ENCODE data around the gene ZNF652.

ZNF652 gene

GRCh38 chr17:49360796-49361128 lies 1.3 kb downstream of the ZNF652 start:
- no peak overlapping the region for H4K5ac ChIP-seq (ENCODE audit: low read length)
- H3K9ac ChIP-seq (ENCODE audit: low read length): peak overlapping the region; percentile 95
- H2BK120ac ChIP-seq (ENCODE audit: low read depth, low read length): no peak overlapping the region
- no peak overlapping the region for H3K18ac ChIP-seq (ENCODE audit: low read length)
- H3K27me3 ChIP-seq (ENCODE audit: insufficient read depth, low read length, poor library complexity): no peaks in the 10 kb centered on the region
- H4K8ac ChIP-seq (ENCODE audit: low read depth, low read length): no peak overlapping the region
- H3K56ac ChIP-seq (ENCODE audit: low read length): peak overlapping the region; percentile 96
- peaks cover 14% of the 10 kb centered on the region for H3K79me1 ChIP-seq (ENCODE audit: low read length)
- no peak overlapping the region for H3K23ac ChIP-seq (ENCODE audit: low read length)
- H3K79me2 ChIP-seq (ENCODE audit: control insufficient read depth, insufficient read depth, low read length): peaks cover 26% of the 10 kb centered on the region
- H3K27ac ChIP-seq (ENCODE audit: low read depth, low read length): no peak overlapping the region
- H3K4me2 ChIP-seq (ENCODE audit: low read length): peak overlapping the region; percentile 70
- H2BK5ac ChIP-seq (ENCODE audit: low read length): no peak overlapping the region
- H2BK15ac ChIP-seq (replicated peaks; ENCODE audit: low read depth): no peak overlapping the region
- no peaks in the 10 kb centered on the region for H3K36me3 ChIP-seq (ENCODE audit: control insufficient read depth, insufficient read depth, low read length)
- no peak overlapping the region for H2AK5ac ChIP-seq (ENCODE audit: low read length)
- WGBS (ENCODE audit: extremely low coverage, insufficient coverage, low lambda C conversion rate): no CpG with 5 or more reads among the region's 8 CpGs
- H3K4me1 ChIP-seq (ENCODE audit: control insufficient read depth, low read depth, low read length): no peaks in the 10 kb centered on the region
- peak overlapping the region; percentile 86 for H3K4me3 ChIP-seq (ENCODE audit: low read length)
- H3K4ac ChIP-seq (ENCODE audit: low read depth, low read length): no peak overlapping the region
- no peak for DNase-seq

- no peak overlapping the region for H2BK5ac ChIP-seq (ENCODE audit: low read length)
- H3K4me1 ChIP-seq (ENCODE audit: control insufficient read depth, low read depth, low read length): no peaks in the 10 kb centered on the region
- H3K4me3 ChIP-seq (ENCODE audit: low read length): no peak overlapping the region
- no peak overlapping the region for H3K4ac ChIP-seq (ENCODE audit: low read depth, low read length)
- H4K8ac ChIP-seq (ENCODE audit: low read depth, low read length): no peak overlapping the region
- H3K36me3 ChIP-seq (ENCODE audit: control insufficient read depth, insufficient read depth, low read length): no peaks in the 10 kb centered on the region
- peak overlapping the region; percentile 7 for H3K9ac ChIP-seq (ENCODE audit: low read length)
- H3K23ac ChIP-seq (ENCODE audit: low read length): no peak overlapping the region
- no peak overlapping the region for H2AK5ac ChIP-seq (ENCODE audit: low read length)
- H3K4me2 ChIP-seq (ENCODE audit: low read length): peak overlapping the region; percentile 70
- DNase-seq: no peak
- H2BK15ac ChIP-seq (replicated peaks; ENCODE audit: low read depth): no peak overlapping the region
- no peak overlapping the region for H3K56ac ChIP-seq (ENCODE audit: low read length)
- no peak overlapping the region for H4K5ac ChIP-seq (ENCODE audit: low read length)
- no peak overlapping the region for H2BK120ac ChIP-seq (ENCODE audit: low read depth, low read length)
- no peak overlapping the region for H3K27ac ChIP-seq (ENCODE audit: low read depth, low read length)
- peaks cover 14% of the 10 kb centered on the region for H3K79me1 ChIP-seq (ENCODE audit: low read length)
- H3K18ac ChIP-seq (ENCODE audit: low read length): no peak overlapping the region
- H3K27me3 ChIP-seq (ENCODE audit: insufficient read depth, low read length, poor library complexity): no peaks in the 10 kb centered on the region
- 100% methylated on average over 1 of the region's 8 CpGs for WGBS (ENCODE audit: extremely low coverage, insufficient coverage, low lambda C conversion rate)
- peaks cover 26% of the 10 kb centered on the region for H3K79me2 ChIP-seq (ENCODE audit: control insufficient read depth, insufficient read depth, low read length)
These were observed 1.9 kb downstream of the ZNF652 start for GRCh38 chr17:49359990-49360795.

- Histone ChIP-seq H2BK5ac (ENCODE audit: low read length) (no peak overlapping the region), H3K4me1 (ENCODE audit: control insufficient read depth, low read depth, low read length) (no peaks in the 10 kb centered on the region), H3K27ac (ENCODE audit: low read depth, low read length) (no peak overlapping the region), H2AK5ac (ENCODE audit: low read length) (no peak overlapping the region), H3K79me1 (ENCODE audit: low read length) (peaks cover 14% of the 10 kb centered on the region), H3K23ac (ENCODE audit: low read length) (no peak overlapping the region), H4K8ac (ENCODE audit: low read depth, low read length) (no peak overlapping the region), H3K9ac (ENCODE audit: low read length) (no peak overlapping the region), H3K79me2 (ENCODE audit: control insufficient read depth, insufficient read depth, low read length) (peaks cover 26% of the 10 kb centered on the region), H3K4me3 (ENCODE audit: low read length) (no peak overlapping the region), H2BK15ac (replicated peaks; ENCODE audit: low read depth) (no peak overlapping the region), H3K18ac (ENCODE audit: low read length) (no peak overlapping the region), H4K5ac (ENCODE audit: low read length) (no peak overlapping the region), H3K56ac (ENCODE audit: low read length) (no peak overlapping the region), H3K4me2 (ENCODE audit: low read length) (no peak overlapping the region), H3K4ac (ENCODE audit: low read depth, low read length) (no peak overlapping the region), H2BK120ac (ENCODE audit: low read depth, low read length) (no peak overlapping the region), H3K36me3 (ENCODE audit: control insufficient read depth, insufficient read depth, low read length) (no peaks in the 10 kb centered on the region), H3K27me3 (ENCODE audit: insufficient read depth, low read length, poor library complexity) (no peaks in the 10 kb centered on the region)
- WGBS (ENCODE audit: extremely low coverage, insufficient coverage, low lambda C conversion rate): no CpG with 5 or more reads among the region's 4 CpGs
- no peak for DNase-seq
These were observed 3.3 kb downstream of the ZNF652 start for GRCh38 chr17:49358641-49359247.

- no peak overlapping the region for H3K18ac ChIP-seq (ENCODE audit: low read length)
- peaks cover 28% of the 10 kb centered on the region for H3K79me2 ChIP-seq (ENCODE audit: control insufficient read depth, insufficient read depth, low read length)
- no peaks in the 10 kb centered on the region for H3K4me1 ChIP-seq (ENCODE audit: control insufficient read depth, low read depth, low read length)
- no peak overlapping the region for H2BK120ac ChIP-seq (ENCODE audit: low read depth, low read length)
- H3K27ac ChIP-seq (ENCODE audit: low read depth, low read length): no peak overlapping the region
- H3K56ac ChIP-seq (ENCODE audit: low read length): no peak overlapping the region
- H3K23ac ChIP-seq (ENCODE audit: low read length): no peak overlapping the region
- H4K8ac ChIP-seq (ENCODE audit: low read depth, low read length): no peak overlapping the region
- H2BK5ac ChIP-seq (ENCODE audit: low read length): no peak overlapping the region
- H3K4me2 ChIP-seq (ENCODE audit: low read length): no peak overlapping the region
- DNase-seq: no peak
- WGBS (ENCODE audit: extremely low coverage, insufficient coverage, low lambda C conversion rate): no CpG with 5 or more reads among the region's 3 CpGs
- H4K5ac ChIP-seq (ENCODE audit: low read length): no peak overlapping the region
- no peak overlapping the region for H3K4ac ChIP-seq (ENCODE audit: low read depth, low read length)
- H3K79me1 ChIP-seq (ENCODE audit: low read length): peaks cover 16% of the 10 kb centered on the region
- no peak overlapping the region for H2BK15ac ChIP-seq (replicated peaks; ENCODE audit: low read depth)
- H3K4me3 ChIP-seq (ENCODE audit: low read length): no peak overlapping the region
- H3K36me3 ChIP-seq (ENCODE audit: control insufficient read depth, insufficient read depth, low read length): no peaks in the 10 kb centered on the region
- H3K27me3 ChIP-seq (ENCODE audit: insufficient read depth, low read length, poor library complexity): no peaks in the 10 kb centered on the region
- H3K9ac ChIP-seq (ENCODE audit: low read length): no peak overlapping the region
- no peak overlapping the region for H2AK5ac ChIP-seq (ENCODE audit: low read length)
These were observed 4.5 kb downstream of the ZNF652 start for GRCh38 chr17:49357516-49357915.

GRCh38 chr17:49356320-49356719 lies 5.7 kb downstream of the ZNF652 start:
- Histone ChIP-seq H3K36me3 (ENCODE audit: control insufficient read depth, insufficient read depth, low read length) (no peaks in the 10 kb centered on the region), H3K79me2 (ENCODE audit: control insufficient read depth, insufficient read depth, low read length) (peaks cover 30% of the 10 kb centered on the region), H3K27me3 (ENCODE audit: insufficient read depth, low read length, poor library complexity) (no peaks in the 10 kb centered on the region), H2AK5ac (ENCODE audit: low read length) (no peak overlapping the region), H4K8ac (ENCODE audit: low read depth, low read length) (no peak overlapping the region), H3K56ac (ENCODE audit: low read length) (no peak overlapping the region), H2BK5ac (ENCODE audit: low read length) (no peak overlapping the region), H3K18ac (ENCODE audit: low read length) (no peak overlapping the region), H3K4me2 (ENCODE audit: low read length) (no peak overlapping the region), H3K23ac (ENCODE audit: low read length) (no peak overlapping the region), H3K4ac (ENCODE audit: low read depth, low read length) (no peak overlapping the region), H2BK120ac (ENCODE audit: low read depth, low read length) (no peak overlapping the region), H3K4me3 (ENCODE audit: low read length) (no peak overlapping the region), H3K9ac (ENCODE audit: low read length) (no peak overlapping the region), H3K4me1 (ENCODE audit: control insufficient read depth, low read depth, low read length) (no peaks in the 10 kb centered on the region), H2BK15ac (replicated peaks; ENCODE audit: low read depth) (no peak overlapping the region), H4K5ac (ENCODE audit: low read length) (no peak overlapping the region), H3K27ac (ENCODE audit: low read depth, low read length) (no peak overlapping the region), H3K79me1 (ENCODE audit: low read length) (peaks cover 18% of the 10 kb centered on the region)
- DNase-seq: no peak
- no CpG with 5 or more reads among the region's 5 CpGs for WGBS (ENCODE audit: extremely low coverage, insufficient coverage, low lambda C conversion rate)

Measured in mesendoderm (in vitro differentiated cells).